ENCODE results near the gene DNAH6.

Gene DNAH6

GRCh38 chr2:84805250-84805958, 289.1 kb downstream of the DNAH6 start:
- TF ChIP-seq, protein P1, sequence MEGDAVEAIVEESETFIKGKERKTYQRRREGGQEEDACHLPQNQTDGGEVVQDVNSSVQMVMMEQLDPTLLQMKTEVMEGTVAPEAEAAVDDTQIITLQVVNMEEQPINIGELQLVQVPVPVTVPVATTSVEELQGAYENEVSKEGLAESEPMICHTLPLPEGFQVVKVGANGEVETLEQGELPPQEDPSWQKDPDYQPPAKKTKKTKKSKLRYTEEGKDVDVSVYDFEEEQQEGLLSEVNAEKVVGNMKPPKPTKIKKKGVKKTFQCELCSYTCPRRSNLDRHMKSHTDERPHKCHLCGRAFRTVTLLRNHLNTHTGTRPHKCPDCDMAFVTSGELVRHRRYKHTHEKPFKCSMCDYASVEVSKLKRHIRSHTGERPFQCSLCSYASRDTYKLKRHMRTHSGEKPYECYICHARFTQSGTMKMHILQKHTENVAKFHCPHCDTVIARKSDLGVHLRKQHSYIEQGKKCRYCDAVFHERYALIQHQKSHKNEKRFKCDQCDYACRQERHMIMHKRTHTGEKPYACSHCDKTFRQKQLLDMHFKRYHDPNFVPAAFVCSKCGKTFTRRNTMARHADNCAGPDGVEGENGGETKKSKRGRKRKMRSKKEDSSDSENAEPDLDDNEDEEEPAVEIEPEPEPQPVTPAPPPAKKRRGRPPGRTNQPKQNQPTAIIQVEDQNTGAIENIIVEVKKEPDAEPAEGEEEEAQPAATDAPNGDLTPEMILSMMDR (IDR thresholded peaks at IDR 0.05; ENCODE audit: low read depth, low read length, missing control alignments) = no peak
- H3K4me3 ChIP-seq (replicated peaks; ENCODE audit: low read depth, low read length) = no peak overlapping the region
- DNase-seq (ENCODE audit: extremely low read depth, low read depth) = peak; percentile 33

DNA sequence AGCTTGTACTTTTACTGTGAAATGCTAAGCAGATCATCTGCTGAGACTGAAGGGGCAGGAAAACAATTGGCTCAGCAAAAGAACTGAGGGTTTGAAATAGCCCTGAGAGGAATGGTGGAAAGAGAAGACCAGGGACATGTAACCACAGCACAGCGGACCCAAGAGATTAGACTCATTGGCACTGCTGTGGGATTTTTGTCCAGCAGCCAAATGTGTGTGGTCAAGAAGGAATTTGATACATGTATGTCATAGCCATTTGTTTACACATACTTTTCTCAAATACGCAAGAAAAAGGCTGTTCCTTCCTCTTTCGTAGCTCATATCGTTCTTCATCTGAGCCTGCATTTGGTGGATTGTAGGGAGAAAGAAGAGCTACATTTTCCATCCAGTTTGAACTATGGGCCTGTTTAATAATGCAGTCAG, 290.8 kb downstream of the DNAH6 start:
- DNase-seq (ENCODE audit: extremely low read depth, low read depth) = peak; percentile 95
- TF ChIP-seq, protein P1 (IDR thresholded peaks at IDR 0.05; ENCODE audit: low read depth, low read length, missing control alignments) = no peak
- no peak overlapping the region; the same call in 1 of the 2 replicates for H3K4me3 ChIP-seq (replicated peaks; ENCODE audit: low read depth, low read length)

DNA sequence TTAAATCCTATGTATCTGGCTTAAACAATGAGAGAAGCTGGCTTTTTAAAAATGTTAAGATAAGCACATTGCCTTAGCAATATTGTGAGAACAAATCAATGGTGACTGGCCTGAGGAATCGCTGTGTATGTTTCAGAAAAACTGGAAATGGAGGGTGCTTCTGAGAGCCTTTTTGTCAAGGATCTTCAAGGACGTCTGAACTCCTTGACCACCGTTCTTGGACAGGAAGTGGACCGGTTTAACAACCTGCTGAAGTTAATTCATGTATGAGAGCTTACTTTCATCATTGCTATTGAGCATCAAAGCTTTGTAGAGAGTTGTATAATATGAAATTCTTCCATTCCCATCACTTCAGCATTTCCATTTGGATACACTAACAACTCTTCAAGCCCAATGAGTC, 292.0 kb downstream of the DNAH6 start:
- no peak overlapping the region for H3K4me3 ChIP-seq (replicated peaks; ENCODE audit: low read depth, low read length)
- TF ChIP-seq, protein P1 (IDR thresholded peaks at IDR 0.05; ENCODE audit: low read depth, low read length, missing control alignments) = no peak
- DNase-seq (ENCODE audit: extremely low read depth, low read depth) = no peak

GRCh38 chr2:84811839-84812431, 295.6 kb downstream of the DNAH6 start:
- TF ChIP-seq, protein P1 (IDR thresholded peaks at IDR 0.05; ENCODE audit: low read depth, low read length, missing control alignments) = no peak
- no peak overlapping the region for H3K4me3 ChIP-seq (replicated peaks; ENCODE audit: low read depth, low read length)
- no peak for DNase-seq (ENCODE audit: extremely low read depth, low read depth)

GRCh38 chr2:84815146-84815545, 298.8 kb downstream of the DNAH6 start:
- no peak for DNase-seq (ENCODE audit: extremely low read depth, low read depth)
- H3K4me3 ChIP-seq (replicated peaks; ENCODE audit: low read depth, low read length) = no peak overlapping the region
- TF ChIP-seq, protein P1 (IDR thresholded peaks at IDR 0.05; ENCODE audit: low read depth, low read length, missing control alignments) = no peak

DNA sequence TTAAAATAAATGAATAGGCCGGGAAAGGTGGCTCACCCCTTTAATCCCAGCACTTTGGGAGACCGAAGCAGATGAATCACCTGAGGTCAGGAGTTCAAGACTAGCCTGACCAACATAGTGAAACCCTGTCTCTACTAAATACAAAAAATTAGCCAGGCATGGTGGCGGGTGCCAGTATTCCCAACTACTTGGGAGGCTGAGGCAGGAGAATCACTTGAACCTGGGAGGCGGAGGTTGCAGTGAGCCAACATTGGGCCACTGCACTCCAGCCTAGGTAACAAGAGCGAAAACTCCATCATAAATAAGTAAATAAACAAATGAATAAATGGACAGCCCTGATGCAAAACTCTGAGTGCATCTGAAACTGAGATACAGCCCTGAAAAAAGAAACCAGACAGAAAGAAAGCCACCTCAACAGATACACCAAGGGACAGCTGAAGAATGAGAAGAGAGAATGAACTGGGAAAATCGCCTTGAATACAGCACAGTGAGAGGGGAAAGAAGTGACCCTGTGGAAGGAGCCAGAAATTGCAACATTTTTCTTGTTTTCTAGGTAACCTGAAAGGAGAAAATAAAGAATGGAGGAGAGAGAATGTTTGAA, 300.2 kb downstream of the DNAH6 start:
- TF ChIP-seq, protein P1 (IDR thresholded peaks at IDR 0.05; ENCODE audit: low read depth, low read length, missing control alignments) = no peak
- no peak overlapping the region for H3K4me3 ChIP-seq (replicated peaks; ENCODE audit: low read depth, low read length)
- DNase-seq (ENCODE audit: extremely low read depth, low read depth) = no peak
